GM08714 (cell line): ENCODE results near the gene DCBLD1.
"Not testable (repeated sequence)": the region's sequence is repeated elsewhere in the genome, so short reads cannot be mapped to it uniquely, and the experiment has no call there.

Experiments used
- H3K4me3 ChIP-seq: fragments of 200-500 bp; sonication (Bioruptor generic); 2 replicates; pipeline ENCODE4 v1.5.1; 2014; ENCODE audit warnings: mild to moderate bottlenecking, low read length, inconsistent platforms
- ZNF274 ChIP-seq: IDR thresholded peaks from 2 replicates; pipeline ENCODE4 v1.6.1; 2012; ENCODE audit warnings: mild to moderate bottlenecking, low read depth, low read length

The DCBLD1 gene

DNA sequence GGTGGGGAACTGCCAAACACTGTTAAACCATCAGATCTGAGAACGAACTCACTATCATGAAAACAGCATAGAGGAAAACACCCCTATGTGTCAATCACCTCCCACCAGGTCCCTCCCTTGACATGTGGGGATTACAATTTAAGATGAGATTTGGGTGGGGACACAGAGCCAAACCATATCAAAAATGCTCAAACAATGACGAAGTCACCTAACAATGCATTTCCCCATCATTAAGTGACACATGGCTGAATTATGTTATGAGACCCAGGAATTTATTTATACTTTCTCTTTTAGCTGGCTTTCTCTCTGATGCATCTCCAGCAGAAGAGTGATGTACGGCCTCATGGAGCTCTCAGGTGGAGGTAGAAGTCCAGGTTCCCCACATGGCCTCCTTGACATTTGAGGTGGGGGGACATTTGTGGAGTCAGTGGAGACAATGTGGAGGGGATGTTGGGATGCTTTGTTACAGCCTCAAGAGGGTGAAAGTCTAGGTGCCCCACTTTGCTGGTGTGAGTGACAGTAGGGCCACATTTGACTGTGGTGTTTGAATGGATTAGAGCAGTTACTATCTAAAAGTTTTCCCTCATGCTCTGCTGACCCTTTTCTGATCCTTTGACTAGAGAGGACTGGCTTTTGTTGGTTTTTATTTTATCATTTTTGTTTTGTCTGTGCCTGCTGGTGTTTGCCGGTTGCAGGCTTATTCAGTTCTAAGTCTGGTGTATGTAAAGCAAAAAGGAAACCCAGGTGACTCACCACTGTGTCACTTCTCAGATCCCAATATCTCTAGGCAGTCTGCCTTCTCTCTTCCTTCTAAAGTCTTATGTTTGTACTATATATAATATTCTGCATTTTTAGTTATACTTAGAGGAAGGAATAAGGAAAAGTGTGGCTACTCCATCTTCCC is 18.5 kb upstream of the DCBLD1 start:
- TF ChIP-seq ZNF274 = no peak
- H3K4me3 ChIP-seq = no peak overlapping the region

DNA sequence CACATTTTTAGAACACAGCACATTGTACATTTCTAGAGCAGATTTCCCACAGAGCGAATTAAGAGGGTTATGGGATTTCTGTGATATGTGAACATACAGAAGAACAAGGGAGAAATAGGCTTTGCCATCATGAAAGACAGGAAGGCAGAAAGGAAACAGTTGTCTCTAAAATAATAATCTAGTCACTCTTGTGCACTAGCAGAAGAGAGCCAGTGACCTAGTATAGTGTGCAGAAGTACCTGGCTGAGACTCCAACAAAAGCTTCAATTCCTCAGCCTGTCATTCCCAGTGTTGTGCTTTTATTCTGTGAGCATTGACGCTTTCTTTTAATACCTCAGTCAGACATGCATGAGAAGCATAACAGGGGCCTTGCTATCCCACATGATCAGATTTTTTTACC is 17.8 kb upstream of the DCBLD1 start:
- no peak for TF ChIP-seq ZNF274

DNA sequence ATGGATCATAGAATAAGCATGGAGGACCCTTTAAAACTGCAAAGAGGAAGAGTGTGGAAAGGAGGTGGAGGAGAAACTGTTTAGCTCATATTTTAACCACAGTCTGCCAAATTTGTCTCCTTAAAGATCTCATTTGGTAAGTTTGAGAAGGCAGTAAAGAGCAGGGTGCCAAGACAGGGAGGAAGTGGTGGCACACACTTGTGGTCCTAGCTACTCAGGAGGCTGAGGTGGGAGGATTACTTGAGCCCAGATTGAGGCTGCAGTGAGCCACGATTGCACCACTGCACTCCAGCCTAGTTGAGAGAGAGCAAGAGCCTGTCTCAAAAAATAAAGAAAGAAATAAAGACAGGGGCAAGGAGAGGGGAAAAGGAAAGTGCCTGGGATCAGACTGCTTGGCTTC is 16.8 kb upstream of the DCBLD1 start:
- no peak overlapping the region for H3K4me3 ChIP-seq
- no peak for TF ChIP-seq ZNF274

More for the DNA sequence above, 17.8 kb upstream of the DCBLD1 start:
- no peak overlapping the region for H3K4me3 ChIP-seq

DNA sequence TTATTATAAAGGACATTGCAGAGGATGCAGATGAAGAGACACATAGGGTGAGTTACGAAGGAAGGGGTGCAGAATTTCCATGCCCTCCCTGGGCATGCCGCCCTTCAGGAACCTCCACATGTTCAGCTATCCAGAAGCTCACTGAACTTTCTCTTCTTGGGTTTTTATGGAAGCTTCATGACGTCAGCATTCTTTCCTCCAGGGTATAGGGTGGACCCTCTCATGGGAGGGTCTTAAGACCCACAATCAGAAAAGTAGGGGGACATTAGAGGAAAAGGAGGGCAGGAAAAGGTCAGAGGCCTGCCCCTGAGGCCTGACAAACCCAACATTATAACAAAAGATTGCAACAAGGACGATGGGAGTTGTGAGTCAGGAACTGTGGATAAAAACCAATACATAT is 14.6 kb upstream of the DCBLD1 start:
- no peak for TF ChIP-seq ZNF274
- H3K4me3 ChIP-seq = no peak overlapping the region

- H3K4me3 ChIP-seq = not testable (repeated sequence)
Measured at GRCh38 chr6:117468527-117468926, 13.9 kb upstream of the DCBLD1 start.

- no peak for TF ChIP-seq ZNF274
- no peak overlapping the region for H3K4me3 ChIP-seq
Measured at GRCh38 chr6:117469356-117469755, 13.1 kb upstream of the DCBLD1 start.

GRCh38 chr6:117469791-117470190 is 12.7 kb upstream of the DCBLD1 start:
- no peak overlapping the region for H3K4me3 ChIP-seq
- TF ChIP-seq ZNF274 = no peak

DNA sequence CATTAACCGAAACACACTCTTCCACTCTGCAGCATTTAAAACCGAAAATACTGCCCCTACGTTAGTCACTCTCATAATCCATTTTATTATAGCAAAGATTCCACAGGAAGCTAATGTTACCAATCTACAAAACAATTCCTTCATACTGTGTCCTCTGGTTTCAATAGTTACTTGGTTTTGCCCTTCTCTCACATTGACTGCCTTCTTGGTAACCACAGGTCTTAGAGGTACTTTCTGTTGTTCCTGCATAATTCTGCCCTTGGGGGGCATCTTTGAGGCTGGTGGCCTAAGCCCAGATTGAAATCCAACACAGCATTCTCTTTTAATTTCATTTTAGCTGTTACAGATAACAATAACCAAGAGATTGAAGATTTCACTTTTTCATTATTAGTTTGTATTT is 9.8 kb upstream of the DCBLD1 start:
- TF ChIP-seq ZNF274 = no peak
- no peak overlapping the region for H3K4me3 ChIP-seq

- no peak overlapping the region for H3K4me3 ChIP-seq
- TF ChIP-seq ZNF274 = no peak
Measured at GRCh38 chr6:117473401-117473800, 9.1 kb upstream of the DCBLD1 start.

GRCh38 chr6:117477988-117478852 is 4.3 kb upstream of the DCBLD1 start:
- no peak for TF ChIP-seq ZNF274
- no peak overlapping the region for H3K4me3 ChIP-seq

GRCh38 chr6:117478853-117479231 is 3.6 kb upstream of the DCBLD1 start:
- H3K4me3 ChIP-seq = no peak overlapping the region
- TF ChIP-seq ZNF274 = no peak

GRCh38 chr6:117480651-117481050 is 1.8 kb upstream of the DCBLD1 start:
- H3K4me3 ChIP-seq = no peak overlapping the region
- TF ChIP-seq ZNF274 = no peak

DNA sequence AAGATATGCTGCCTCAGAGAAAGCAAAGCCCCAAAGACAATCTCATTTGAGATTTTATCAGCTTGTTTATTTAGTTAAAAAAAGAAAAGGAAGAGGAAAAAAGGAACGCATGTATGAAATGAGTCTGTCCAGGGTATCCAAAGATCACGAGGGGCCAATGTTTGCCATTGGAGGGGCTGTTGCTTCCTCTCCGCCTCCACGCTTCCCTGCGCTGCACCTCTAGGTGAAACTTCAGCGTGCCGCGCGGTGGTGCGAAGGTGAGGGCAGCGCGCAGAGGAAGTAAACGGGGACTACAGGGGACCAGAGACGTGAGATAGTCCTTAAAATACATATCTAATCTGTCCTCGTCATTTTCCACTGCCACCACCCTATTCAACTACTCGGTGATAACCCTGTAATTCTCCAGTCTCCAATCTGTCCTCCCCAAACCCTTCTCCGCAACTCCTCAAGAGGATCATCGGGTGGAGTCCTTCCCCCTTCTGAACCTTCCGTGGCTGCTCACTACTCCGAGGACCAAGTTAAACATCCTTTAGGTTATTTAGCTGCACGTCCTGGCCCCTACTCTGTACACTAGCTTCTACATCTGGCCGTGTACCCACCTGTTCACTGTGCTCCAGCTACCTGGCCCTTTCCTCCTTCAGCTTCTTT is 1.1 kb upstream of the DCBLD1 start:
- no peak for TF ChIP-seq ZNF274
- no peak overlapping the region; the same call in 1 of the 2 replicates for H3K4me3 ChIP-seq

DNA sequence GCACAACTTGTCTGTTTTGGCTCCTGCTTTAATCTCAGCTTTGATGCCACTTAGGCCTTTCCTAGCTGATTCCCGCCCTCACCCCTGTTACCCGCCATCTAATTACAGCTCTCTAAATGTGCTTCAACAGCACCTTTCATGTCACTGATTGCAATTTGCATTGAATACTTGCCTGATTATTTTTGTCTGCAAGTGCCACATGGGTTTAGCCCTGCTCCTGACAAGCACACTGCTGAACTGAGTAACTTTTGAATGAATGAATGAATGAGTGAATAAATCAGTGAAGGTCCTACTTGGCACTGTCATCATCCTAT is 591 bp upstream of the DCBLD1 start:
- peak overlapping the region; percentile 72; the same call in 1 of the 2 replicates for H3K4me3 ChIP-seq
- TF ChIP-seq ZNF274 = no peak
